T-helper 1 cell treated with Interleukin-12 subunit alpha and Interleukin-12 subunit beta and Interleukin-4 antibody, amounts not matched to agents 30 μg/mL and 1 μg/mL, for 36 hours (primary cell): ENCODE data around the gene OXSR1.

Experiments used
- H3K27ac Mint-ChIP-seq: one replicate; pipeline ENCODE4 v1.8.0; 2021; ENCODE audit warnings: mild to moderate bottlenecking, mixed read lengths
- H3K27me3 Mint-ChIP-seq: one replicate; pipeline ENCODE4 v1.8.0; 2021; ENCODE audit warnings: low read depth, mixed read lengths
- H3K36me3 Mint-ChIP-seq: one replicate; pipeline ENCODE4 v1.8.0; 2021; ENCODE audit warnings: low read depth, mixed read lengths
- H3K4me1 Mint-ChIP-seq: one replicate; pipeline ENCODE4 v1.8.0; 2021; ENCODE audit warnings: low read depth, mixed read lengths
- H3K4me3 Mint-ChIP-seq: one replicate; pipeline ENCODE4 v1.8.0; 2021; ENCODE audit warnings: mild to moderate bottlenecking, moderate library complexity, mixed read lengths
- H3K9me3 Mint-ChIP-seq: one replicate; pipeline ENCODE4 v1.8.0; 2021; ENCODE audit warnings: mixed read lengths

OXSR1 gene

DNA sequence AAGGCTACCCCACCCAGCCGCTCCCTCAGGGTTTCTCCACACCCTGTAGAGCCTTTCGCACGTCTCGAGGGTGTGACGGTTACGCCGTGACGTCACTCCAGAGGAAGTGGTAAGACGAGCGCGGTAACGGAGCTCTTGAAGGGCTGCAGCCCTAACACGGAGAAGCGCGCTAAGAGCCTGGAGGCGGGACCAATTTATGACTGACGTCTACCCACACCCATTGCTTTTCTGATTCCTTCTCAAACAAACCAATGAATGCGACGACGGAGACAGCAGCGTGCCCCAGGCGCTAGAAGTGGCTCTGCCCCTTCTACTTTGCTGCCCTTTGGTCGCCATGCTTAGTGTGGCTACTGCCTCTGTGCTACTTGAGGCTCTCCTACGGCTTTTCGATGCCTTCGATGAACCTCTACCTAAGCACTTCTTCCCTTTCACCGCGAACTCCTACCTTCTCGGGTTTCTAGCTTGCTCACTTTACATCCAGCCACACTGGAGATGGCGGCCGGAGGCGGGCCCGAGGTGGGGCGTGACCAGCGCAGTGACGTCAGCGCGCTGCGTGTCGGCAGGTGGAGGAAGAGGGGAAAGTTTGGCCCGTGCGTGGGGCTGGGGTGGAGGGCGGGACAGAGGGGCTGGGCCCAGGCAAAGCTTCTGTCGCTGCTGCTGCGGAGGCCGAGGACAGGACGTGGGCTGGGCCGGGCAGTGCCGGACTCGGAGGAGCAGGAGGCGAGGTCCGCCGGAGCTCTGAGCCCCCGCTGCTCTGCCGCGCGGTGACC is at the start of gene OXSR1:
TSS of gene OXSR1 (plus strand) at position 586 of the 770 bp plus-strand sequence. CDS start 340 bp downstream, outside the sequence.
- peaks cover 14% of the 10 kb centered on the region for H3K36me3 Mint-ChIP-seq
- H3K27me3 Mint-ChIP-seq = no peaks in the 10 kb centered on the region
- no peaks in the 10 kb centered on the region for H3K9me3 Mint-ChIP-seq
- peaks cover 42% of the 10 kb centered on the region for H3K4me1 Mint-ChIP-seq
- H3K4me3 Mint-ChIP-seq = peak within 1 kb of the TSS; percentile 94
- H3K27ac Mint-ChIP-seq = peak within 1 kb of the TSS; percentile 100

DNA sequence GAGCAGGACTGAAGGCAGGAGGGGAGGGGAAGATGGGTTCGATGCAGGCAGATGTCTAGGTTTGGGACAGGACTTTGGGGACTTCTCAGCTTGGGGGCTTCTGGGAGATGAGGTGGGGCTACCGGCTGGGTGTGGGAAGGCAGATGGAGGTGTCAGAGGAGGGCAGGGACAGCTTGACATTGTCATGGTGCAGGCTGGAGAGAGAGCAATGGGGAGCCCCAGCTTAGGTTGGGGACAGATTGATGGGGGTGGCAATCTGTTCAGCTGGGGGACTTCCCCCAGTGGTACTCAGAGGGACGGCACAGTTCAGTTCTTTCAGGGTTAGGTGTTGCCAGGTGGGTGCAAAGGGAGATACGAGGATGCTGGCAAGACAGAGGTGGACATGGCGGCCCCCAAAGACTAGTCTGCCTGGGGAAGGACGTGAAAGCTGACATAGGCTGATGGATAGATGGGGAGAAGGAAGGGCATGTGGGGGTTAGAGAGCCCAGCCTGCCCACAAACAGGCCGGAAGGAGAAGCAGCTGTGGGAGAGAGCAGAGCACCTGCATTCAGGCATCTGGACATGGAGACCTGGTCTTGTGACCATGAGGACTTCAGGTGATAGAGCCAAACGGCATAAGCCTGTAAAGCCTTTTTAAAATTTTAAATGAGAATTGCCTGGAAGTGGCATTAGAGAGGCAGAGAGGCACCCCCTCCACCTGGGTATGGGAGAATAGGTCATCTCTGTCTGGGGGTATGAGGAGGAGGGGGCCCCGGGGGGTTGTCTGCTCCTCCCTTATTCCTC is 49.5 kb upstream of the OXSR1 start:
- Mint-ChIP-seq H3K27ac (no peak overlapping the region), H3K4me3 (no peak overlapping the region), H3K27me3 (no peaks in the 10 kb centered on the region), H3K4me1 (peaks cover 6% of the 10 kb centered on the region), H3K36me3 (peaks cover 5% of the 10 kb centered on the region), H3K9me3 (no peaks in the 10 kb centered on the region)

DNA sequence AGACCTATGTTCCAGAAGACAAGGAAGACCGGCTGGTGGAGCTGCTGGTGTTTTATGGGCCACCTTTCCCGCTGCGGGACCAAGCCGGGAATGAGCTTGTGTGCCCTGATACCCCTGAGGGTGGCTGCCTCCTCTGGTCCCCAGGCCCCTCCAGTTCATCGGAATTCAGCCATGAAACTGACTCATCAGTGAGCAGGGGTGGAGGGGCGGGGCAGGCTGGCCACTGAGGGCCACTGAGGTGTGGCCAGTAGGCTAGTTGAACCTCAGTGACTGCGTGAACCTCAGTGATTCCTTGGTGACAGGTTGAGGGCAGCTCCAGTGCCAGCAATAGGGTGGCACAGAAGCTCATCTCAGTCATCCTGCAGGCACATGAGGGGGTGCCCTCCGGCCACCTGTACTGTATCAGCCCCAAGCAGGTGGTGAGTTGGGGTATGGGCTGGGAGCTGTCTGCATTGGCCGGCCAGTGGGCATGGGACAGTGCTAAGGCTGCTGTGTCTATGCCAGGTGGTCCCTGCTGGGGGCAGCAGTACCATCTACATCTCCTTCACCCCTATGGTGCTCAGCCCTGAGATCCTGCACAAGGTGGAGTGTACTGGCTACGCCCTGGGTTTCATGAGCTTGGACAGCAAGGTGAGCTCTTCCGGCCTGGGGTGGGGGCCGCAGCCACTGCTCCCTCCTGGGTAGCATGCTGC is 48.7 kb upstream of the OXSR1 start:
- Mint-ChIP-seq H3K9me3 (no peaks in the 10 kb centered on the region), H3K27ac (no peak overlapping the region), H3K27me3 (no peaks in the 10 kb centered on the region), H3K4me3 (no peak overlapping the region), H3K4me1 (peaks cover 6% of the 10 kb centered on the region), H3K36me3 (peaks cover 5% of the 10 kb centered on the region)

DNA sequence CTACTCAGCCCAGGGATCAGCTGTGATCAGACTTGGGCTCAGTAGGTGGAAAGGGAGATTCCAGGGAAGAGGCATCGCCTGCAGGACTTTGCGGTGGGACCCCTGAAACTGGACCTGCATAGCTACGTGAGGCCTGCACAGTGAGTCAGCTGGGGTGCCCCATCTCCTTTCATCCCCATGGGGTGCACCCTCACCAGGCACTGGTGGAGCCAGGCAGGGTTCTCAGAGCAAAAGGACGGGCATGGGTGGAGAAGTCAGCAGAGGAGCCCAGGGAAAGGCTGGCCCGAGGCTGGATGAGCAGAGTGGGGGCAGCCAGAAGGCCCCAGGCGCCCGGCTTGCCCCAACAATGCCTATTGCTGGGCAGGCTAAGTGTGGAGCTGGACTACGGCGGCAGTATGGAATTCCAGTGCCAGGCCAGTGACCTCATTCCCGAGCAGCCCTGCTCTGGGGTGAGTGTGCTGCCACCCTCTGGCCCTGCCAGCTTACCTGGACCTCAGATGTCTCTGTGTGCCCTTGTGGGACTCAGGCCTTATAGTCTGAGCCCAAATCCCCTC is 48.1 kb upstream of the OXSR1 start:
- peaks cover 9% of the 10 kb centered on the region for H3K36me3 Mint-ChIP-seq
- H3K4me1 Mint-ChIP-seq = peaks cover 6% of the 10 kb centered on the region
- no peak overlapping the region for H3K4me3 Mint-ChIP-seq
- no peaks in the 10 kb centered on the region for H3K27me3 Mint-ChIP-seq
- no peaks in the 10 kb centered on the region for H3K9me3 Mint-ChIP-seq
- no peak overlapping the region for H3K27ac Mint-ChIP-seq

DNA sequence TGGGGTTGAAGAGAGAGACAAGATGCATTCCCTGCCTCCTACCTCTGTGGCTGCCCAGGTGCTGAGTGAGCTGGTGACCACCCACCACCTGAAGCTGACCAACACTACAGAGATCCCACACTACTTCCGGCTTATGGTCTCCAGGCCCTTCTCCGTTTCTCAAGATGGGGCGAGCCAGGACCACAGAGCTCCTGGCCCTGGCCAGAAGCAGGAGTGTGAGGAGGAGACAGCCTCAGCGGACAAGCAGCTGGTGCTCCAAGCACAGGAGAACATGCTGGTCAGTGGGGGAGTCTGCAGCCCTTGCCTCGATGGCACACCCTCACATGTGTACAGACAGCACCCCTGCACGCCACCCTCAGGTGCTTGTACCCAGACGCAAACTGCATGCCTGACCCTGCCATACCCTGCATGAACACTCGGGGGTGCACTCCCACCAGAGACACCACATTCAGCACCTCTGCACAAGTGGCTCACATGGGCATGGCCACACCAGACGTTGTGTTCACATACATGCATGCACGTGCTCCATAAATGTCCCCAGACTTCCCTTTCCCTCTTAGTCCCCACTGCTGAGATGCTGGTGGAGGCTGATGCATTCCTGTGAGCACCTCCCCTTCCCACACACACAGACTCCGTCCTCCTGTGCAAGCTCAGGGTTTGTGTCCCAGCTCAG is 47.5 kb upstream of the OXSR1 start:
- Mint-ChIP-seq H3K4me1 (peaks cover 6% of the 10 kb centered on the region), H3K9me3 (no peaks in the 10 kb centered on the region), H3K27ac (no peak overlapping the region), H3K4me3 (no peak overlapping the region), H3K27me3 (no peaks in the 10 kb centered on the region), H3K36me3 (peaks cover 15% of the 10 kb centered on the region)

DNA sequence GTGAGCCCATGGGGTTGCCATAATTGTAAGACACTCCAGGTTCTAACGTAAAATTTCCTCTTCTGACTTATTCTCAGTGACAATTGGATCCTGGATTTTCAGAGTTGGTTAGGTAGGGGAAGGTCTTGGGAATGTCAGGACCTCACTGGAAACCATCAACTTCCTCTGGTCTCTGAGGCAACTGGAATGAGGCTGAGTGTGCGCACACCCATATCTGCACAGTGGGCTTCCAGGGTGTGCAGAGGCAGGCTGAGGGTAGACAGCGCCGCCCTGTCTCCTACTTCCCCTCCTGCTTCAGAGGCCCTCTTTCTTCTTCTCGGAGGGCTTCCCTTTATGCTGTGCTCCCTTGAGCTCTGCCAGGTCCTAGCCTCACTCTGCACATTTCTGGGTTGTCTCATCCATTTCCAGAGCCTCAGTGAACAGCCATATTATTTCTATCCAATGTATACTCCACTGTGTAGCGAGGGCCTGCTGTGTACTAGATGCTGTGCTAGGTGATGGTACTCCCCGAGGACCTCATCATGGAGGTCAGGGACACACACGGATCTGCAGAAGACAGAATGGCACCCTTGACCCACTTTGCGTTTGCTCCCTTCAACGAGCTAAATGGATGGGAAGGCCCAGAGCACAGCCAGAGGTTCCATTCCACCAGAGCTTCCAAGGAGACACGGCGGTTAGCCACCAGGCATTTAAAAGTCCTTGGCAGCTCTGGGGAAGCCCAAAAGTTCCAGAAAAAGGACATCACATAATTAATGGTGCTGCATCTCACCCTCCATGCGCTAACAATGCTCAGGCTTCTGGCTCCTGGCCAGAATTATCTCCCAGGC is 46.7 kb upstream of the OXSR1 start:
- H3K27ac Mint-ChIP-seq = no peak overlapping the region
- no peaks in the 10 kb centered on the region for H3K27me3 Mint-ChIP-seq
- no peak overlapping the region for H3K4me3 Mint-ChIP-seq
- no peaks in the 10 kb centered on the region for H3K9me3 Mint-ChIP-seq
- peaks cover 6% of the 10 kb centered on the region for H3K4me1 Mint-ChIP-seq
- peaks cover 19% of the 10 kb centered on the region for H3K36me3 Mint-ChIP-seq

DNA sequence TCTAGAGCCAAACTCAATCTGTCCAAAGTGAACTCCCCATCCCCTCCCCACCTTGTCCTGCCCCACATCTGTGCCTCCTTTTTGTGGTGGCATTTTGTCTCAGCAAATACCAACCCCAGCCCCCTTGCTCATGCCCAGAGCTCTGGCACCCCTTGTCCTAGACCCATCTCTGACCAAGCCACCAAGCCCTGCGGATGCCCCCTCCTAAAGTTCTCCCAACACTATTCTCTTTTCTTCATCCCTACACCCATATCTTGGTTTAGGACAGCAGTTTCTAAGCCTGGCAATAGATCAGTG is 46.1 kb upstream of the OXSR1 start:
- no peaks in the 10 kb centered on the region for H3K9me3 Mint-ChIP-seq
- peaks cover 6% of the 10 kb centered on the region for H3K4me1 Mint-ChIP-seq
- H3K27me3 Mint-ChIP-seq = no peaks in the 10 kb centered on the region
- H3K4me3 Mint-ChIP-seq = no peak overlapping the region
- peak overlapping the region; percentile 13 for H3K27ac Mint-ChIP-seq
- H3K36me3 Mint-ChIP-seq = peaks cover 19% of the 10 kb centered on the region

DNA sequence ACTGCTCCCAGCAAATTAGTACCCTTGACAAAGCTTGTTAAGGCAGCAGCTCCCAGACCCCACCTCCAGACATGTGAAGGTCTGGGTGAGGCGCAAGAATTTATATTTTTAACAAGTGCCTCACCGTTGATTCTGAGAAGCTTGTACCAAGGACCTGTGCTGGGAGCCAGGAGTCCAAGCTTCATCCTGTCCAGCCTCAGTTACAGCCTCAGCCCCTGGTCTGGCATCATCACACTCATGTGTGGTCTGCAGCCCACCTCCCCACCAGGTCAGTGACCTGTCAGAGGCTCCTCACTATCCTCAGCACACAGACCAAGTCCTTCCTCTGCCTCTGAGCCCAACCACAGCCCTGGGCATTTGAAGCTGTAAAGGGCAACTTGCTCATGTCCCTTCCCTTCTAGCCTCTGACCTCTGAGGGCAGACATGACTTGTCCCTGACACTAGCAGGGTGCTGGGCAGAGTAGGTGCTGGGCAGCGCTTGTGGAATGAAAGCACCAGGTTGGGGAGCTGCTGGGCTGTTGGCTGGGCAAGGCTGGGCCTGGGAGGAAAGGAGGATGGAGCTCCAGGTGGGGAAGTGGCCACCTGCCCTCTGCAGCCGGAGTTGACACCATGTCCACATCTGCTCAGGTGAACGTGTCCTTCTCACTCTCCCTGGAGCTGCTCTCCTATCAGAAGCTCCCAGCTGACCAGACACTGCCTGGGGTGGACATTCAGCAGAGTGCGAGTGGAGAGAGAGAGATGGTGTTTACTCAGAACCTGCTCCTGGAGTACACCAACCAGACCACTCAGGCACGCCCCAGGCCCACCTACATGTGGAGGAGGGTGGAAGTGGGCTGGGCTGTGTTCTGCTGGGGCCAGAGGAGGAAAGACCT is 45.3 kb upstream of the OXSR1 start:
- H3K9me3 Mint-ChIP-seq = no peaks in the 10 kb centered on the region
- H3K27me3 Mint-ChIP-seq = no peaks in the 10 kb centered on the region
- H3K4me1 Mint-ChIP-seq = peaks cover 6% of the 10 kb centered on the region
- H3K36me3 Mint-ChIP-seq = peaks cover 22% of the 10 kb centered on the region
- H3K4me3 Mint-ChIP-seq = no peak overlapping the region
- no peak overlapping the region for H3K27ac Mint-ChIP-seq

DNA sequence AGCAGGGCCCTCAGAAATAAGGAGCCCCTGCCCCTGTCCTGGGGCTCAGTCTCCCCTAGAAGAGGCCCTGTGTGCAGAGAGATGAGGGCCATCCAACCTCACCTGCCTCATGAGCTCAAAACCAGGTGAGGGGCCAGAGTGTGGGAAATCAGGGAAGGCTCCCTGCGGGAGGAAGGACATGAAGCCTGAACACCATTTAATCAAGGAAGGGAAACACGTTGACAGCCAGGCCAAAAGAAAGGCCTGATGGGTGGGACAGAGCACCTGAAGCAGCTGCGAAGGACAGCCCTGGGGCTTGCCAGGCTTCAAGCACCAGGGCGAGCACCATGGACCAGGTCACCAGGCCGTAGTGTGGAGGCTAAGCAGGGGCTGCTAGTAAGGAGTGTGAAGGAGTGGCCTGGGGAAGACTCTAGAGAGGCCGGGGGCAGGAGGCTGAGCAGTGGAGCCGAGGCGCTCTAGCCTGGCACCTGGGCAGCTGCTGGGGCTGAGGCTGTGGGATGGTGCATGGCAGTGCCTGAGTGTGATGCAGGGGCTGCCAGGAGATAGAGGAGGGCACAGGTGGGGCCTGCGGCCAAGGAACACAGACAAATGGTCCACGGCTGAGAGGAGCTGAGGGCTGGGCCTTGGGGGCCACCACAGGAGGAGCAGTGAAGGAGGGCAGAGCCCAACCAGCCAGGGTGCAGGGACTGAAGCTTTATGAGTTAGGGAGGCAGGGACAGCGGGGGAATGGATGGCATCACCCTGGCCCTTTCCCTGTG is 44.5 kb upstream of the OXSR1 start:
- no peaks in the 10 kb centered on the region for H3K9me3 Mint-ChIP-seq
- H3K27ac Mint-ChIP-seq = peak overlapping the region; percentile 32
- no peaks in the 10 kb centered on the region for H3K27me3 Mint-ChIP-seq
- H3K4me1 Mint-ChIP-seq = peaks cover 4% of the 10 kb centered on the region
- H3K36me3 Mint-ChIP-seq = peaks cover 26% of the 10 kb centered on the region
- H3K4me3 Mint-ChIP-seq = no peak overlapping the region

DNA sequence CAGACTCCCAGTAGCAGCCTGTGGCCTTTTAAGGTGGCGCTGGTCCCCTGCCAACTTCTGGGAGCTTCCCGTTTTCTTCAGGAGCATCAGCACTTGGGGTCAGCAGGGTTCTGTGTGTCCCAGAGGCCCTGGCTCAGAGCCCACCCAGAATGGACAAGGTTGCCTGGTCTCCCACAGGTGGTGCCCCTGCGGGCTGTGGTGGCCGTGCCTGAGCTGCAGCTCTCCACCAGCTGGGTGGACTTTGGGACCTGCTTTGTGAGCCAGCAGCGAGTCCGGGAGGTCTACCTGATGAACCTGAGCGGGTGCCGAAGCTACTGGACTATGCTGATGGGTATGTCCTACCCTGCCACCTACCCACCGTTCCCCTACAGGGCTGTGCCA is 43.9 kb upstream of the OXSR1 start:
- no peak overlapping the region for H3K4me3 Mint-ChIP-seq
- no peak overlapping the region for H3K27ac Mint-ChIP-seq
- H3K27me3 Mint-ChIP-seq = no peaks in the 10 kb centered on the region
- H3K36me3 Mint-ChIP-seq = peaks cover 27% of the 10 kb centered on the region
- H3K4me1 Mint-ChIP-seq = peaks cover 3% of the 10 kb centered on the region
- H3K9me3 Mint-ChIP-seq = no peaks in the 10 kb centered on the region

DNA sequence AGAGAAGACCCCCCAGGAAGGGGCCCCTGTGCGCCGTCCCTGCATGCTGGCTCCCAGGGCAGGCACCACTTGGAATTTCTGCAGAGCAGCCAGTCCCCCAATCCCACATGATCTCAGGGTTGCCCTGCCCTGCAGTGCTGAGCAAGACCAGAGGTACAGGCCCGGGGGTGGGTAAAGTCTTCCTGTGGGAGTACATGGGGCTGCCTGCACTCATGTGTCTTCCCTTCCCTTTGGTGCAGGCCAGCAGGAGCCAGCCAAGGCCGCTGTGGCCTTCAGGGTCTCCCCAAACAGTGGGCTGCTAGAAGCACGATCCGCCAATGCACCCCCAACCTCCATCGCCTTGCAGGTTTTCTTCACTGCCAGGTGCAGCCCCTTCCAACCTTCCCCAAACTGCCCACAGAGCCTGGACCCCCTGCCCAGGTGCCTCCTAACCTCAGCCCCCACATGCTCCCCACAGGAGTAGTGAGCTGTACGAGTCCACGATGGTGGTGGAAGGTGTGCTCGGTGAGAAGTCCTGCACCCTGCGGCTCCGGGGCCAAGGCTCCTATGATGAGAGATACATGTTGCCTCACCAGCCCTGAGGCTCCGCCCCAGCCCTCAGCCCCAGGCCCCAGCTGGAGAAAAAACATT is 43.4 kb upstream of the OXSR1 start:
- H3K9me3 Mint-ChIP-seq = no peaks in the 10 kb centered on the region
- H3K27me3 Mint-ChIP-seq = no peaks in the 10 kb centered on the region
- H3K4me3 Mint-ChIP-seq = no peak overlapping the region
- H3K36me3 Mint-ChIP-seq = peaks cover 32% of the 10 kb centered on the region
- no peak overlapping the region for H3K27ac Mint-ChIP-seq
- peaks cover 3% of the 10 kb centered on the region for H3K4me1 Mint-ChIP-seq

DNA sequence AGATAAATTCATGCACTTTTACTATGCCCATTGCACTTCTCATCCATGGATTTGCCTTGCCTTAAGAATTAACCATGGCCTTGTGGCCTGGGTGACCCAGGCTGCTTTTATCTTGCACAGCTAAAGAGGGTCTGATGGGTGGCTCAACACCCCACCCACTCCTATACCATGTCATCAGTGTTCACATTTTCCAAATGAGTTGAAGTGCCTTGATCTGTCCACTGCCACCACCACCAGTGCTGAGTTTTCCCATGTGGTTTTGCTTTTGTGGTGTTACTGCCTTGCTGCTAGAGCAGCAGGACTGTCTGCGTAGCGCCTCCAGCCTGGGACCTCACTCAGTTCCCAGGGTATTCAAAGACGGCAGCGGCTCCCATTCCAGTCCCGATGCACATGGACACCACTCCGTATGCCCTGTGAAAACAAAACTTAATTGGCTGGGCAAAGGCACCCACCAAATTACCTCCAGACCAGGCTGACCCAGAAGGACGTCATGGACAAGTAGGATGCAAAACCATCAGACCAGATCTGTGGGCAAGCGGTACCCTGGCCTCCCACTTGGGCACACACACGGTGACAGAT is 42.5 kb upstream of the OXSR1 start:
- no peaks in the 10 kb centered on the region for H3K27me3 Mint-ChIP-seq
- H3K9me3 Mint-ChIP-seq = no peaks in the 10 kb centered on the region
- peaks cover 33% of the 10 kb centered on the region for H3K36me3 Mint-ChIP-seq
- no peak overlapping the region for H3K27ac Mint-ChIP-seq
- peaks cover 3% of the 10 kb centered on the region for H3K4me1 Mint-ChIP-seq
- no peak overlapping the region for H3K4me3 Mint-ChIP-seq
